ENCODE data around the gene PLEKHS1. TPM values are rescaled to one million over a fixed set of nuclear protein-coding genes. Genes with fewer than 3 reads are reported as not detected.

The PLEKHS1 gene
- total RNA-seq, 1 experiment from 2014 or later, result not detected

DNA sequence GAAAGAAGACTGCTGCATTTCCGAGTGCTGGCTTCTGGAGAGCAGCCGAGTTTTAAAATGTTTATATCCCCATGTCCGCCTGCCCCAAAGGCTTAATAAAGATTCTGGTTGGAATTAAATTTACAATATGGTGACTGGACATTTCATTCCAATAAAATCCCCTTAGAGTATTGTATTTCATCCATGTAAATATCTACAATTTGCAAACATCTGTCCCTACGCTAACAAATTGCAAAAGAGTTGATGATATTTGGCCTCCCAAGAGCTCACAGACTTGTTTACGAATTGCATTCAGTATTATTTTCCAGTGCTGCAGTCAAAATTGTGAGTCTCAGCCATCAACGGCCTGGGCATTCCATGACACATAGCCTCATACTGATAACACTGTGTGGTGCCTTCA, 50.1 kb downstream of the PLEKHS1 start:
- intact Hi-C loops (cut with micrococcal nuclease), result loop anchor here (5.0 kb wide), 1 partner anchor 646 kb away; no protein-coding TSS in a partner anchor
- RAD21 ChIA-PET (ENCODE audit: low non-redundant PET in 1 of 2, low total read pairs in 2 of 2, uncharacterized antibody in 2 of 2, unreplicated experiment in 2 of 2), result interaction anchor here in 1 of 2 experiments (1.6 kb wide), 1 partner anchor 302 kb away, joined by 3 read pairs; no protein-coding TSS in a partner anchor
- Histone ChIP-seq H4K20me1 (ENCODE audit: insufficient read depth) (no peaks in the 10 kb centered on the region), H3K79me2 (ENCODE audit: insufficient read depth, low read length) (no peaks in the 10 kb centered on the region), H3K27me3 (ENCODE audit: insufficient read depth, low read length) (peaks cover 6% of the 10 kb centered on the region; the same call in 1 of the 2 replicates), H3K36me3 (ENCODE audit: control insufficient read depth in 1 of 2, insufficient read depth in 2 of 2, low read length in 2 of 2) (no peaks in the 10 kb centered on the region), H2AFZ (ENCODE audit: low read depth, low read length, poor library complexity, severe bottlenecking) (no peak overlapping the region), H3K27ac (ENCODE audit: low read depth, low read length) (no peak overlapping the region), H3K9me2 (ENCODE audit: insufficient read depth) (no peaks in the 10 kb centered on the region), H3K4me2 (ENCODE audit: low read length) (no peak overlapping the region), H3K9ac (ENCODE audit: low read length) (no peak overlapping the region), H3K4me1 (ENCODE audit: control insufficient read depth in 1 of 2, insufficient read depth in 2 of 2, low read length in 2 of 2) (no peaks in the 10 kb centered on the region), H3K9me3 (ENCODE audit: control insufficient read depth in 1 of 2, insufficient read depth in 1 of 2, low read depth in 1 of 2, low read length in 2 of 2) (no peaks in the 10 kb centered on the region), H3K4me3 (replicated peaks in 1 of 2; ENCODE audit: low read depth in 1 of 2, low read length in 2 of 2) (no peak overlapping the region)
- CTCF ChIA-PET, result interaction anchor here (2.6 kb wide), 1 partner anchor 302 kb away, joined by 7 read pairs; no protein-coding TSS in a partner anchor
- no peak for TF ChIP-seq TCF7L2 (IDR thresholded peaks at IDR 0.05; ENCODE audit: borderline replicate concordance, extremely low read depth, insufficient read depth, insufficient read length)
- TF ChIP-seq EZH2phosphoT487 (IDR thresholded peaks at IDR 0.05; ENCODE audit: borderline replicate concordance), result no peak
- TF ChIP-seq, protein P1, sequence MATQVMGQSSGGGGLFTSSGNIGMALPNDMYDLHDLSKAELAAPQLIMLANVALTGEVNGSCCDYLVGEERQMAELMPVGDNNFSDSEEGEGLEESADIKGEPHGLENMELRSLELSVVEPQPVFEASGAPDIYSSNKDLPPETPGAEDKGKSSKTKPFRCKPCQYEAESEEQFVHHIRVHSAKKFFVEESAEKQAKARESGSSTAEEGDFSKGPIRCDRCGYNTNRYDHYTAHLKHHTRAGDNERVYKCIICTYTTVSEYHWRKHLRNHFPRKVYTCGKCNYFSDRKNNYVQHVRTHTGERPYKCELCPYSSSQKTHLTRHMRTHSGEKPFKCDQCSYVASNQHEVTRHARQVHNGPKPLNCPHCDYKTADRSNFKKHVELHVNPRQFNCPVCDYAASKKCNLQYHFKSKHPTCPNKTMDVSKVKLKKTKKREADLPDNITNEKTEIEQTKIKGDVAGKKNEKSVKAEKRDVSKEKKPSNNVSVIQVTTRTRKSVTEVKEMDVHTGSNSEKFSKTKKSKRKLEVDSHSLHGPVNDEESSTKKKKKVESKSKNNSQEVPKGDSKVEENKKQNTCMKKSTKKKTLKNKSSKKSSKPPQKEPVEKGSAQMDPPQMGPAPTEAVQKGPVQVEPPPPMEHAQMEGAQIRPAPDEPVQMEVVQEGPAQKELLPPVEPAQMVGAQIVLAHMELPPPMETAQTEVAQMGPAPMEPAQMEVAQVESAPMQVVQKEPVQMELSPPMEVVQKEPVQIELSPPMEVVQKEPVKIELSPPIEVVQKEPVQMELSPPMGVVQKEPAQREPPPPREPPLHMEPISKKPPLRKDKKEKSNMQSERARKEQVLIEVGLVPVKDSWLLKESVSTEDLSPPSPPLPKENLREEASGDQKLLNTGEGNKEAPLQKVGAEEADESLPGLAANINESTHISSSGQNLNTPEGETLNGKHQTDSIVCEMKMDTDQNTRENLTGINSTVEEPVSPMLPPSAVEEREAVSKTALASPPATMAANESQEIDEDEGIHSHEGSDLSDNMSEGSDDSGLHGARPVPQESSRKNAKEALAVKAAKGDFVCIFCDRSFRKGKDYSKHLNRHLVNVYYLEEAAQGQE (IDR thresholded peaks at IDR 0.05; ENCODE audit: low read depth), result no peak
- TF ChIP-seq YY1 (IDR thresholded peaks at IDR 0.05; ENCODE audit: extremely low read depth, insufficient replicate concordance, low read depth, low read length), result no peak
- TF ChIP-seq SIN3A (IDR thresholded peaks at IDR 0.05; ENCODE audit: low read depth), result no peak
- TF ChIP-seq ZFX (IDR thresholded peaks at IDR 0.05), result no peak
- TF ChIP-seq JUND (IDR thresholded peaks at IDR 0.05), result no peak
- TF ChIP-seq SP1 (IDR thresholded peaks at IDR 0.05; ENCODE audit: low read depth), result no peak
- no peak for TF ChIP-seq SRF (IDR thresholded peaks at IDR 0.05; ENCODE audit: low read depth)
- TF ChIP-seq EZH2 (IDR thresholded peaks at IDR 0.05), result no peak
- no peak for TF ChIP-seq RAD21 (IDR thresholded peaks at IDR 0.05; ENCODE audit: low read depth)
- no peak for TF ChIP-seq EGR1 (IDR thresholded peaks at IDR 0.05; ENCODE audit: low read depth)
- TF ChIP-seq, protein P2, sequence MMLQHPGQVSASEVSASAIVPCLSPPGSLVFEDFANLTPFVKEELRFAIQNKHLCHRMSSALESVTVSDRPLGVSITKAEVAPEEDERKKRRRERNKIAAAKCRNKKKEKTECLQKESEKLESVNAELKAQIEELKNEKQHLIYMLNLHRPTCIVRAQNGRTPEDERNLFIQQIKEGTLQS (IDR thresholded peaks at IDR 0.05), result no peak
- TF ChIP-seq, protein P3, sequence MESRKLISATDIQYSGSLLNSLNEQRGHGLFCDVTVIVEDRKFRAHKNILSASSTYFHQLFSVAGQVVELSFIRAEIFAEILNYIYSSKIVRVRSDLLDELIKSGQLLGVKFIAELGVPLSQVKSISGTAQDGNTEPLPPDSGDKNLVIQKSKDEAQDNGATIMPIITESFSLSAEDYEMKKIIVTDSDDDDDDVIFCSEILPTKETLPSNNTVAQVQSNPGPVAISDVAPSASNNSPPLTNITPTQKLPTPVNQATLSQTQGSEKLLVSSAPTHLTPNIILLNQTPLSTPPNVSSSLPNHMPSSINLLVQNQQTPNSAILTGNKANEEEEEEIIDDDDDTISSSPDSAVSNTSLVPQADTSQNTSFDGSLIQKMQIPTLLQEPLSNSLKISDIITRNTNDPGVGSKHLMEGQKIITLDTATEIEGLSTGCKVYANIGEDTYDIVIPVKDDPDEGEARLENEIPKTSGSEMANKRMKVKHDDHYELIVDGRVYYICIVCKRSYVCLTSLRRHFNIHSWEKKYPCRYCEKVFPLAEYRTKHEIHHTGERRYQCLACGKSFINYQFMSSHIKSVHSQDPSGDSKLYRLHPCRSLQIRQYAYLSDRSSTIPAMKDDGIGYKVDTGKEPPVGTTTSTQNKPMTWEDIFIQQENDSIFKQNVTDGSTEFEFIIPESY (IDR thresholded peaks at IDR 0.05; ENCODE audit: extremely low read depth, insufficient replicate concordance, low read length), result no peak
- TF ChIP-seq FOSL1 (IDR thresholded peaks at IDR 0.05; ENCODE audit: low read depth), result no peak
- TF ChIP-seq POLR2A (IDR thresholded peaks at IDR 0.05; ENCODE audit: borderline replicate concordance, extremely low read depth, insufficient read depth, insufficient read length), result no peak
- ATAC-seq (no peak), DNase-seq (ENCODE audit: low read depth, low spot score) (no peak)
- POLR2A ChIA-PET, result no interaction called here
- no TSS peak for BruUV-seq (replicated peaks)

Data from HCT116 (cell line).